ENCODE measurements around the gene NRARP.

Gene NRARP

GRCh38 chr9:137311171-137311985 lies 9.3 kb upstream of the NRARP start:
- no peak for DNase-seq (ENCODE audit: low read depth in 2 of 3, low spot score in 2 of 3)

DNA sequence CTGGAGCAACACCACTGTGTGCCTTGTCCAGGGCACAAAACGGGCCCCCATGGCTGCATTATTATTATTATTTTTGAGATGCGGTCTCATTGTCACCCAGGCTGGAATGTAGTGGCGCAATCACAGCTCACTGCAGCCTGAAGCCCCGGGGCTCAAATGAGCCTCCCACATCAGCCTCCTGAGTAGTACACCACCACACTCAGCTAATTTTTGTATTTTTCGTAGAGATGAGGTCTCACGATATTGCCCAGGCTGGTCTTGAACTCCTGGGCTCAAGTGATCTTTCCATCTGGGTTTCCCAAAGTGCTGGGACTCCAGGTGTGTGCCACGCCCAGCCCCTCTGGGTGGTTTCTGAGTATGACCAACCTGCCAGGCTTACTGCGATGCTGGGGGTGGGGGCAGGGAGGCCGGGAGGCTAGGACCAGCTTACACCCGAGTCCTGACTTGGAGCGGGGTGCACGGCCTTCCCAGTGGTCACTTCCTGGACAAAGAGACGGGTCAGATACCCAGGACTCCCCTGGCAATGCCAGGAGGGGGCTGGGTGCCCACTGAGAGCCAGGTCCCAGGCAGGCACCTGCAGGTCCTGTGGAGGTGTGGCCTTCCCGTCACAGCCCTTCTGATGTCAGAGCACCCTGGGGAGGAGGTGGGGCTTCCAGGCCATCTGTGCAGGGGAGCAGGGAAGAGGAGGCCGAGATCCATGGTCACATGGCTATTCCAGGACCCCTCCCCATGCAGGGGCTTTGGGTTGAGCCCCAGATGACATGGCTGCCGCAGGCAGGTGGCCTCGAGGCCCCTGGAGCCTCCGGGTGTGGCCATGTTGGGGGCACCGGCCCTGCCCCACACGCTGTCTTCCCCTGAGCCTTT lies 8.3 kb upstream of the NRARP start:
- no peak for DNase-seq (ENCODE audit: low read depth in 2 of 3, low spot score in 2 of 3)

- DNase-seq (ENCODE audit: low read depth in 2 of 3, low spot score in 2 of 3): no peak
Observed at GRCh38 chr9:137309368-137310188, 7.5 kb upstream of the NRARP start.

- no peak for DNase-seq (ENCODE audit: low read depth in 2 of 3, low spot score in 2 of 3)
Observed at GRCh38 chr9:137308057-137308619, 6.1 kb upstream of the NRARP start.

DNA sequence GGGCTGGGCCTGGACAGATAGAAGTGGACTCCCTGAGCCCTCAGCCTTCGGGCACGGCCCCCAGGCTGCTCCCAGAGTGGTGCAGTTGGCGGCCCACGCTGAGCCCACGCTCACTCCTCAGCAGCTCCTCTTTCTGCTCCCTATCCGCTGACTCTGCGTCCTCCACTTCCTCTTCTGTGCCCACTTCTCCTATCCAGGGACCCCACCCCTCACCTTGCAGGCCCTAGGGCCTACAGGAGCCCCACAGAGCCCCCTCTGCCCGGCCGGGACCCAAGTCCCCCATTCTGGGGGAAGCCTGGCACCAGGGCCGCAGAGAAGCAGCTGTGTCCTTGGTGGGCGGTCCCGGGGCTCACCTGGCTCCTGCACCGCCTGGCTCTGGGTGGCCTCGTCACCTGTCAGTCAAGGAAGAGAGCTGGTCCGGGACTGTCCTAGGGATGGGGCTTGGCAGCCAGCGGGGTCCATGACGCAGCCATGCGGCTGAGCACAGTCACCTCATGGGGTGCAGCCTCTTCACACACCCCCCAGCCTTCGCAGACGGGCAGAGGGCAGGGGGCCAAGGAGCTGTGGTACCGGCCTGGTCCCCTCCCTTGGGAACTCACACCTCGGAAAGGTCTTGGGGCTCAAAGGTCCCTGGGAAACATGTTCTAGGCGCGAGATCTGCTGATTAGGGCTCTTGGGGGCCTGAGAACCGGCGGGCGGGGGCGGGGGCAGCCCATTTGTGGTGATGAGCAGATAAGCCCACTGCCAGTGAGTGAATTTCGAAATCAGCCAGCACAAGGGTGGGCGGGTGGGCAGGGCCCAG lies 5.4 kb upstream of the NRARP start:
- no peak for DNase-seq (ENCODE audit: low read depth in 2 of 3, low spot score in 2 of 3)

GRCh38 chr9:137306850-137307254 lies 4.8 kb upstream of the NRARP start:
- DNase-seq (ENCODE audit: low read depth in 2 of 3, low spot score in 2 of 3): no peak

DNA sequence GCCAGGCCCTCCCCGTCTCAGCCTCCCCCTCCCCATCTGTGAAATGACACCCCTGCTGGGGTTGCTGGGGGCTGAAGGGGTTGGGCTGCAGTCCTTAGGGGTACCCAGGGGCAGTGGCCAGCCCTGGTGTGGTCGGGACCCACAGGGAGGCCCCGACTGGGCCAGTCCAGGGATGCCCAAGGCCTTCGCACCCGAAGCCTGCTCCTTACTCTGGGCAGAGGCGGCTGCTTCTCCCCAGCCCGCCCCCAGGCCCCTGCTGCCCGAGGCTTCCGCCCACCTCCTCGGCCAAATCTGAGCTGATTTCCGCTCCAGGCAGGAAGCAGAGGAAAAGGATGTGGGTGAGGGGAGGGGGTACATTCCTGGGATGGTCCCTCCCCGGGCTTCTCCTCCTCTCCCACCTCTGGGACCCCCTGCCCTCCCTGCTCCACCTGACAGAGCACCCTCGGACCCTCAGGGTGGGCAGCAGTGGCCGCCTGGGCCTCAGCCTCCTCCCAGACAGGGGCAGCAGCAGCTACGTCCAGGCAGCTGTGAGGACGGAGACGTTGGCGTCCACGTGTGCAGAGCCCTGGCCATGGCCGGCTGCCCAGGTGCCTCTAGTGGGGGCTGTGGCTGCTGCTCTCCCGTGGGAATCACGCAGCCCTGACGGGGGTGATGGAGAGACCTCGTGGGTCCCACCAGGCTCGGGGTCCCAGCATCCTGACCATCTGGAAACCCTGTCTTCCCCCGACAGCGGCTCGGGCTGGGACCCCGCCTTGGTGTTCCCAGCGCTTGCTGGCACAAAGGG lies 4.2 kb upstream of the NRARP start:
- DNase-seq (ENCODE audit: low read depth in 2 of 3, low spot score in 2 of 3): no peak

DNA sequence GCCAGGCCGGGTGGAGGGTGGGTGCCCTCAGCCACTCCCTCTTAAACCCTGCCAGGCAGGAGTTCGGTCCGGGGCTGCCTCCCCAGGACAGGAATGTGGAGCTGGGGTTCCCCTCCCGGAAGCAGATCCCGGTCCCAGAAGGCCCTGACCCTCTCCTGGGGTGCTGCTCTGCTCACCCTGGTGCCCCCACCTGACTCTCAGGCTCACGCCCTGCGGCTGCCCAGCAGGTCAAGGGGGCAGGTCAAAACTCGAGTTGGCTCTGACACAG lies 3.7 kb upstream of the NRARP start:
- DNase-seq (ENCODE audit: low read depth in 2 of 3, low spot score in 2 of 3): no peak

DNA sequence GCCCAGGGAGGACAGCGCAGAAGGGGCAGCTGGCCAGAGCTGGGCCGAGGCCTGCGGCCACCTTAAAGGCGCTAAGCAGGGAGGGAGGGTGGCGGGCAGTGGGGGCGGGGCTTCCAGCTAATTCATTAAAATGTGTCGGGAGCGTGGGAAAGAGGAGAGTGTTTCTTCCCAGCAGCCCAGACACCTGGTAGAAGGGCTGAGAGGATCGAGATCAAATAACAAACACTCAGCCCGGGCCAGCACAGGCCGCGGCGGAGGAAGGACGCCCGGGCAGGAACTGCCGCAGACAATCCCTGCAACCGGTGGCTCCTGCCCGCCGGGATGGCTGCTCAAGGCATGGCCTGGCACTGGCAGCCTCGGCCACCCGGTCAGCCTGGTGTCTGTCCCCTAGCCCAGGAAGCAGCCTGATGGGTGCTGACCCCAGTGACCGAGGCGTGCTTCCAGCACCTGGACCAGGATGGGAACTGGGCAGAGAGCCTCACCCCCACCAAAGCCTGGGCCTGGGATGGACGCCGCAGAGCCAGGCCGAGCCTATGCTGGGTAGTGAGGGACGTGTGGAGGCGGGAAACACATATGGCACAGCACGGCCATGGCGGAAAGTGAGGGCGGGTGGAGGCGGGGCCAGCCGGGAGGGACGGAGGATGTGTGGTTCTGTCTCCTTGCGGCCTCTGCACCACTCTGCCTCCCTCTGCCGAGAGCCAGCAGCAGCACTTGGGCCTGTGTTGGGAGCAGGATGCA lies 3.2 kb upstream of the NRARP start:
- DNase-seq (ENCODE audit: low read depth in 2 of 3, low spot score in 2 of 3): no peak

GRCh38 chr9:137304383-137305059 lies 2.5 kb upstream of the NRARP start:
- DNase-seq (ENCODE audit: low read depth in 2 of 3, low spot score in 2 of 3): no peak

DNA sequence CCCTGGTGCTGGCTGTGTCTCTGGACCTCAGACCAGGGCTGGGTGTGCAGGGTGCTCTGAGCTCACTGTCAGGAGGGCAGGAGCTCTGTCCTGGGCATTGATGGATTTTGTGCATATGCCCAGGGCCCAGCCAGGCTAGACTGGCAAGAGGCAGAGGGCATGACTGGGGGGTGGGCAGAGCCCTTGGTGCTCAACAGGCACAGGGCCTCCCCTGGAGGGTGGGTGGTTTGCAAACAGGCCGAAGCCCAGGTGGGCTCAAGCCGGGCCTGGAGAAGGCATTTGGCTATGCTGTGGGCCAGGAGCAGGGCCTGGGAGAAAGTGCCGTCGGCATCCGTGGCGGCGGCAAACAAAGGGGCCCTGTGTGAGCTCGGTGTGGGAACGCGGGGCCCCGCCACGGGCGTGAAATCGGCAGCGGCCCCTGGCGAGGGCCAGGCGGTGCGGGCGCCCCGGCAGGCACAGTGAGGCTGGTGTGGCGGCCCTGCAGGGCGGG lies 1.9 kb upstream of the NRARP start:
- no peak for DNase-seq (ENCODE audit: low read depth in 2 of 3, low spot score in 2 of 3)

DNA sequence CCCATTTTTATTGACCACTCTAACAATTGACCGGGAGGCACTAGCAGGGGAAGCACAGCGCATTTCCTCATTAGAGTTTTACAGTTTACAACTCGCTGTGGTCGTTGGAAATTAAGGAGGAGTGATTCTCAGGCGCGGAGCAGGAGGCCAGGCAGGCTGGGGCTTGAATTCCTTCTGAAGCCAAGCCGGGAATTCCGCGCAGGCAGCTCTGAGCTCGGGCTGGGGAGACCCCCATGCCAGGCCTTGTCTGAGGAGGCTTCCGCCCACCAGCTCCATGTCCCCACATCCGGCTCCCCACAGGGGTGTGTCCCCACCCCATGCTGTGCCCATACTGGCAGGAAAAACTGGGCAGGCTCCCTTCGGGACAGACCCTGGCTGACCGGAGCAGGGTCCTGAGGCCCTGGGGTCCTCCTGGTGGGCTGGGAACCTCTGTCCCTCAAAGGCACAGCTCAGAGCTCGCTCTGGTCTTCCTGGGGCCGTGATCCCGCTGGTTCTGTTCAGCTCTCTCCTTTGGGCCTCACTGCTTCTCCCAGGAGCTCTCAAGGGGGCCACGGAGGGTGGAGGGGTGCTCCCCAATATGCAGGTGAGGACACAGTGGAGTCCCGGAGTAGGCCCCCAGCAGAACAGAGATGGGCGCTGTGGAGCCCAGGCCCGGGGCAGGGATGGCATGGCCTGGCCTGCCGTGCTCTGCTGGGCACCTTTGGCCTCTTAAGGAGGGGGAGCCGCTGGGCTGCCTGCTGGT lies 1.3 kb upstream of the NRARP start:
- no peak for DNase-seq (ENCODE audit: low read depth in 2 of 3, low spot score in 2 of 3)

GRCh38 chr9:137302449-137303150 lies 529 bp upstream of the NRARP start:
- DNase-seq (ENCODE audit: low read depth in 2 of 3, low spot score in 2 of 3): no peak

- DNase-seq (ENCODE audit: low read depth in 2 of 3, low spot score in 2 of 3): no peak
Observed at GRCh38 chr9:137301081-137301947, 757 bp downstream of the NRARP start.

GRCh38 chr9:137300567-137301080 lies 1.4 kb downstream of the NRARP start:
- no peak for DNase-seq (ENCODE audit: low read depth in 2 of 3, low spot score in 2 of 3)

- no peak for DNase-seq (ENCODE audit: low read depth in 2 of 3, low spot score in 2 of 3)
Observed at GRCh38 chr9:137299938-137300337, 2.1 kb downstream of the NRARP start.
